Endometrial microvascular endothelial cells (primary cell): ENCODE measurements around the gene PDE1C. TPM values are rescaled to one million over a fixed set of nuclear protein-coding genes. Genes with fewer than 3 reads are reported as not detected.
"Not testable (repeated sequence)": the region's sequence is repeated elsewhere in the genome, so short reads cannot be mapped to it uniquely, and the experiment has no call there.

Experiments used
- in situ Hi-C: cut with HindIII; loops from 2 replicates; pipeline ENCODE4 v1.10.0; 2017; ENCODE audit warnings: low sequenced_read_pairs, low pct_unique_long_range_greater_than_20kb; ENCODE audit errors: inconsistent ontology term
- total RNA-seq: library from RNA; depleted of rRNA; stranded (reverse); fragments of >200 nt; gene quantifications from one replicate; pipeline ENCODE4 v1.2.3, GENCODE V29; 2015; ENCODE audit errors: inconsistent ontology term

Gene PDE1C
- total RNA-seq, 1 donor from 2014 or later: 7.7 TPM

GRCh38 chr7:32077806-32078205 is 7.6 kb upstream of the PDE1C start:
- in situ Hi-C loops: no loop called here

GRCh38 chr7:32076802-32077201 is 6.6 kb upstream of the PDE1C start:
- in situ Hi-C loops: not testable (repeated sequence)

GRCh38 chr7:32075612-32076011 is 5.4 kb upstream of the PDE1C start:
- in situ Hi-C loops: no loop called here

GRCh38 chr7:32074787-32075585 is 4.8 kb upstream of the PDE1C start:
- in situ Hi-C loops: no loop called here

GRCh38 chr7:32073533-32073932 is 3.3 kb upstream of the PDE1C start:
- in situ Hi-C loops: no loop called here

GRCh38 chr7:32072397-32072796 is 2.2 kb upstream of the PDE1C start:
- in situ Hi-C loops: no loop called here

- in situ Hi-C loops: no loop called here
Measured at GRCh38 chr7:32071466-32072091, 1.4 kb upstream of the PDE1C start.

- in situ Hi-C loops: no loop called here
Measured at GRCh38 chr7:32070051-32070405, 179 bp downstream of the PDE1C start.

GRCh38 chr7:32069116-32069650 is 1.0 kb downstream of the PDE1C start:
- in situ Hi-C loops: no loop called here

GRCh38 chr7:32068411-32069101 is 1.7 kb downstream of the PDE1C start:
- in situ Hi-C loops: no loop called here

- in situ Hi-C loops: no loop called here
Measured at GRCh38 chr7:32066441-32066840, 3.8 kb downstream of the PDE1C start.

GRCh38 chr7:32063614-32064013 is 6.6 kb downstream of the PDE1C start:
- in situ Hi-C loops: no loop called here

- in situ Hi-C loops: no loop called here
Measured at GRCh38 chr7:32062150-32062549, 8.1 kb downstream of the PDE1C start.

- in situ Hi-C loops: no loop called here
Measured at GRCh38 chr7:32061346-32061745, 8.9 kb downstream of the PDE1C start.

GRCh38 chr7:32059289-32060011 is 10.8 kb downstream of the PDE1C start:
- in situ Hi-C loops: no loop called here

GRCh38 chr7:32058002-32058401 is 12.2 kb downstream of the PDE1C start:
- in situ Hi-C loops: no loop called here

GRCh38 chr7:32056767-32057166 is 13.4 kb downstream of the PDE1C start:
- in situ Hi-C loops: no loop called here

- in situ Hi-C loops: no loop called here
Measured at GRCh38 chr7:32053204-32053603, 17.0 kb downstream of the PDE1C start.

- in situ Hi-C loops: no loop called here
Measured at GRCh38 chr7:32051128-32051527, 19.1 kb downstream of the PDE1C start.
